Sigmoid colon (tissue), 7 donors: Measurements from ENCODE around the gene MTURN. TPM values are rescaled to one million over a fixed set of nuclear protein-coding genes. Genes with fewer than 3 reads are reported as not detected.

ENCODE experiments used
- DNase-seq: peaks from one replicate; pipeline ENCODE4 v3.0.0-alpha.2; 2019
- H3K27ac ChIP-seq, 4 donors: fragments of 200-600 bp; sonication (generic); one replicate each; pipeline ENCODE4 v1.5.1; 2016 to 2019; ENCODE audit warnings: mild to moderate bottlenecking in 1 of 4
- H3K27me3 ChIP-seq, 3 donors: fragments of 200-600 bp; sonication (generic); one replicate each; pipeline ENCODE4 v1.5.1; 2019; ENCODE audit warnings: mild to moderate bottlenecking in 1 of 3
- H3K36me3 ChIP-seq, 4 donors: fragments of 200-600 bp; sonication (generic); one replicate each; pipeline ENCODE4 v1.5.1; 2016 to 2019
- H3K4me1 ChIP-seq, 4 donors: fragments of 200-600 bp; sonication (generic); one replicate each; pipeline ENCODE4 v1.5.1; 2017 to 2019
- H3K4me3 ChIP-seq, 4 donors: fragments of 200-600 bp; sonication (generic); one replicate each; pipeline ENCODE4 v1.5.1; 2017 to 2019; ENCODE audit warnings: mild to moderate bottlenecking in 2 of 4, moderate library complexity in 1 of 4
- H3K9me3 ChIP-seq, 4 donors: fragments of 200-600 bp in 3 of 4; sonication (generic) in 3 of 4; one replicate each; pipeline versions ENCODE4 v1.5.1 to v1.6.1; 2013 to 2019
- EP300 ChIP-seq, 4 donors: sonication (generic); formaldehyde crosslinking; IDR thresholded peaks; one replicate each; pipeline ENCODE4 v1.6.1; 2017; ENCODE audit warnings: antibody characterized with exemption in 4 of 4
- POLR2A ChIP-seq, 2 donors: fragments of 450-650 bp; IDR thresholded peaks; one replicate each; pipeline ENCODE4 v1.6.1; 2016; ENCODE audit warnings: antibody characterized with exemption in 2 of 2, mild to moderate bottlenecking in 2 of 2, moderate library complexity in 2 of 2
- POLR2AphosphoS5 ChIP-seq, 4 donors: sonication (generic); formaldehyde crosslinking; IDR thresholded peaks; one replicate each; pipeline ENCODE4 v1.6.1; 2017; ENCODE audit warnings: antibody characterized with exemption in 4 of 4
- WGBS, 2 donors: extraction: QIAGEN DNeasy Blood & Tissue Kit; methylation state at CpG; one replicate each; pipeline ENCODE4 v1.1.7; 2013; 5-methylcytosine and 5-hydroxymethylcytosine counted together
- intact Hi-C: fragments of 100-400 bp; cut with DNase I; formaldehyde crosslinking; loops from one replicate; pipeline ENCODE4 v1.15.1; 2023
- polyA plus RNA-seq, 3 donors: library from polyadenylated mRNA; stranded (reverse); fragments of 200-250 nt; gene quantifications; one replicate each; pipeline ENCODE4 v1.2.3, GENCODE V29; 2013
- total RNA-seq, 4 donors: library from RNA; depleted of rRNA; stranded (reverse); fragments of >200 nt; gene quantifications; one replicate each; pipeline ENCODE4 v1.1.0, GENCODE V29; 2016
- TF ChIP-seq, protein P1 (sequence below), 4 experiments: fragments of 450-650 bp in 3 of 4; fragments of 200-600 bp in 1 of 4; IDR thresholded peaks; one replicate each; pipeline ENCODE4 v1.5.1; 2016 to 2019; ENCODE audit warnings: antibody characterized with exemption in 4 of 4, mild to moderate bottlenecking in 3 of 4, moderate library complexity in 2 of 4
- donor health status: healthy with polysubstance abuse.
- donor health status: Bipolar disorder and iron deficiency.
- donor health status: healthy.

The MTURN gene
- total and polyA plus RNA-seq, 7 donors, result 7.2 to 102 (median 75.9) TPM

DNA sequence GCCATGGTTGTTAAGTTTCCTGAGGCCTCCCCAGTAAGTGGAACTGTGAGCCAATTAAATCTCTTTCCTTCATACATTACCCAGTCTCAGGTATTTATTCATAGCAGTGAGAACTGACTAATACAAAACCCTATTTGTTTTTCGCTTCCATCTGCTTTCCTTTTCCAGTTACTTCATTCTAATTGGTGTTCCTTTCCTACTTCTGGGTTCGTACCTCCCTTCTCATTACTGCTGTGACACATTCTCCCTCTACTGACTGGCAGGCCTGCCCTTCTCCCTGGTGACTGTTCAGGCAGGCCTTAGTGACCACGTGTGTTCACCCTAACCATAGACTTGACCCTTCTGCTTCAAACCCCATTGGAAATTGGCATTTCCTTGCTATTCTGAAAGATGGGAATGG, 37.7 kb downstream of the MTURN start:
- Histone ChIP-seq H3K4me3 (no peak overlapping the region), H3K27ac (peak overlapping the region; percentile 76 to 87 (median 80)), H3K4me1 (peaks cover 0 to 45% (median 37%) of the 10 kb centered on the region in 4 donors), H3K27me3 (no peaks in the 10 kb centered on the region), H3K36me3 (no peaks in the 10 kb centered on the region), H3K9me3 (no peaks in the 10 kb centered on the region)
- no peak for DNase-seq
- TF ChIP-seq, protein P1, sequence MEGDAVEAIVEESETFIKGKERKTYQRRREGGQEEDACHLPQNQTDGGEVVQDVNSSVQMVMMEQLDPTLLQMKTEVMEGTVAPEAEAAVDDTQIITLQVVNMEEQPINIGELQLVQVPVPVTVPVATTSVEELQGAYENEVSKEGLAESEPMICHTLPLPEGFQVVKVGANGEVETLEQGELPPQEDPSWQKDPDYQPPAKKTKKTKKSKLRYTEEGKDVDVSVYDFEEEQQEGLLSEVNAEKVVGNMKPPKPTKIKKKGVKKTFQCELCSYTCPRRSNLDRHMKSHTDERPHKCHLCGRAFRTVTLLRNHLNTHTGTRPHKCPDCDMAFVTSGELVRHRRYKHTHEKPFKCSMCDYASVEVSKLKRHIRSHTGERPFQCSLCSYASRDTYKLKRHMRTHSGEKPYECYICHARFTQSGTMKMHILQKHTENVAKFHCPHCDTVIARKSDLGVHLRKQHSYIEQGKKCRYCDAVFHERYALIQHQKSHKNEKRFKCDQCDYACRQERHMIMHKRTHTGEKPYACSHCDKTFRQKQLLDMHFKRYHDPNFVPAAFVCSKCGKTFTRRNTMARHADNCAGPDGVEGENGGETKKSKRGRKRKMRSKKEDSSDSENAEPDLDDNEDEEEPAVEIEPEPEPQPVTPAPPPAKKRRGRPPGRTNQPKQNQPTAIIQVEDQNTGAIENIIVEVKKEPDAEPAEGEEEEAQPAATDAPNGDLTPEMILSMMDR (IDR thresholded peaks at IDR 0.05), result no peak
- no peak for TF ChIP-seq POLR2A (IDR thresholded peaks at IDR 0.05)
- TF ChIP-seq POLR2AphosphoS5 (IDR thresholded peaks at IDR 0.05), result no peak
- no peak for TF ChIP-seq EP300 (IDR thresholded peaks at IDR 0.05)
- intact Hi-C loops, result loop anchor here (5.0 kb wide), 1 partner anchor 110 kb away; the partner anchor contains the start of gene ZNRF2
- 81 to 82% methylated on average over 3 of the region's 3 CpGs for WGBS, 2 donors

DNA sequence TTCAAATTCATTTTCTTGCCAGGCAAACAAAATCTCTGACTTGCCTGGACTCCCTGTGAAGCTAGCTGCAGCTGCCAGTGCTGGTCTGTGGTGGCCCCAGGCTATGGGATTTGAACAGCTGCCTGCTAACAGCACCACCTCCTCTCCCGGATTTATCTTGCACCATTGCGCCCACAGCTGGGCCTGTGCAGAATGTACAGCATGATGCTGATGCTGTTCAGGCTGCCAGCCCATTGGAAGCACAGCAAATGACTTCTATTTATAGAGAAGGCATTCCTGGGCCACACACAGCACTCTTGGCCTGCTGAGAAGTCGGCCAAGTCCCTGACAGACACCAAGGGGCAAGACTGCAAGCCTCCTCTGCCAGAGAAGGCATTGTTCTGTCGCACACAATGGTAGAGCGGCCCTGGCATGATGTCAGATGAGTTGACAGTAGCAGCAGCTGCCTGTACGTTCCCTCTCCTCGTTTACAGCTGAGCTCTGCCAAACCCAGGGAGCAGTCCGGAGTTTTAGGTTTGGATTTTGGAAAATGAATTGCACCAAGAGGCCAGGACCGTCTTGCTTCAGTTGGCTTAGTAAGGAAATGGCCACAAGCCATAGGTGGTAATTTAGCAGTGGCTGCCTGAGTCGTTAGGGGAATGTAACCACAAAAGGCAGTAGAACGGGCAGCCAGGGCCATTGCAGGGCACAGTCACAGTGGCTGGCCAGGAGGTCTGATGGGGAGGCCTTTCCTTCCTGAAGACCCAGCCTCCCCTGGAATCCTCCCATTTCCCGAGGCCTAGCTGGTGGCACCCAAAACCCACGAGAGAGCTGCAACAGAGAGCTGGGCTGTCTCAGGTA, 38.5 kb downstream of the MTURN start:
- H3K27ac ChIP-seq, result peak overlapping the region; percentile 76 to 87 (median 80)
- H3K27me3 ChIP-seq, result no peaks in the 10 kb centered on the region
- intact Hi-C loops, result loop anchor here (5.0 kb wide), 1 partner anchor 109 kb away; the partner anchor contains the start of gene ZNRF2
- TF ChIP-seq POLR2AphosphoS5 (IDR thresholded peaks at IDR 0.05) (peak in 3 of 4 donors; percentile 45 to 65 (median 62)), POLR2A (IDR thresholded peaks at IDR 0.05) (no peak)
- WGBS, 2 donors, result 73% methylated on average over 13 of the region's 13 CpGs
- peaks cover 0 to 45% (median 37%) of the 10 kb centered on the region in 4 donors for H3K4me1 ChIP-seq
- peak; percentile 93 for DNase-seq
- no peaks in the 10 kb centered on the region for H3K36me3 ChIP-seq
- peak overlapping the region in 1 of 4 donors; percentile 3 for H3K4me3 ChIP-seq
- H3K9me3 ChIP-seq, result no peaks in the 10 kb centered on the region

DNA sequence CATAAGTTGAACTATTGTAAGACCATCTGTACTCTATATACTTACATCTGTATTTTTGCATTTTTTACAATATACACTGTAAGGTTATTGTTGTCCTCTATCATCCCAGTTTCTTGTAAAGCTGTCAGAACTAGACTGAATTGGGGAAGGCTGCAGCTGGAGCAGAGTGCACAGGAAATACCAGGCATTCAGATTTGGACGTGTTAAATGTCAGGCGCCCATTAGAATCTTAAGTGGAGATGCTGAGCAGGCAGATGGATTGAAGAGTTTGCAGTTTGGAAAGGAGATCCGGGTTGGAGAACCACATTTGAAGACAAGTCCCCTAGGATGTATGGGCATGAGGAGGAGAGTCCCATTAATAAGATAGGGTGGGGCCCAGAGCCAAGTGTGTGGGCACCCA, 40.4 kb downstream of the MTURN start:
- Histone ChIP-seq H3K27me3 (no peaks in the 10 kb centered on the region), H3K9me3 (no peaks in the 10 kb centered on the region), H3K36me3 (no peaks in the 10 kb centered on the region), H3K4me3 (no peak overlapping the region), H3K27ac (peak overlapping the region in 1 of 4 donors; percentile 83), H3K4me1 (peaks cover 0 to 56% (median 48%) of the 10 kb centered on the region in 4 donors)
- WGBS, 2 donors, result 40 to 58% methylated on average over 3 of the region's 3 CpGs
- intact Hi-C loops, result no loop called here
- DNase-seq, result no peak
- TF ChIP-seq, protein P1 (IDR thresholded peaks at IDR 0.05), result no peak
- no peak for TF ChIP-seq POLR2A (IDR thresholded peaks at IDR 0.05)
- TF ChIP-seq POLR2AphosphoS5 (IDR thresholded peaks at IDR 0.05), result no peak
- TF ChIP-seq EP300 (IDR thresholded peaks at IDR 0.05), result no peak

DNA sequence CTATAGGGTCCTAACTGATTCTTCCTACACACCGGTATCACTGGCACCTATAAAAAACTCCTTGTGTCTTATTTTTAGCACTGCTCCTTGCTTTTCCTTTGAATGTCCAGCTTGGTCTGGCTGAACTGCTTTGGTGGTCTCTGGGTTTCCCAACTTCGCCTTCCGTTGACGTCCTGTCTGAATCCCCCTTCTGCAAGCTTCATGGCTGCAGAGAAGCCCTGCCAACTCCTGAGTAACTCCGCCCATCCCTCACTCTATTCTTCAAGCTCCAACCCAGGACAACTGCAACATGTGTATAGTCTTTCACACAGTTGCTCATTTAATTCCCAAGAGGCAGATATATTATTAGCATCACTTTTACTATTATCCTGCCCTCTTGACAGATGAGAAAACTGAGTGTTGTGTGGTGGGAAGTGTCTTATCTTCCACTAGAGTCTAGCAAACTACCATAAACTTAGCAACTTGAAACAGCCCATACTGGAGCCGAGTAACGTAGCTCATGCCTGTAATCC, 40.9 kb downstream of the MTURN start:
- 90 to 95% methylated on average over 7 of the region's 7 CpGs for WGBS, 2 donors
- Histone ChIP-seq H3K4me1 (peaks cover 0 to 56% (median 49%) of the 10 kb centered on the region in 4 donors), H3K9me3 (no peaks in the 10 kb centered on the region), H3K27ac (peak overlapping the region in 1 of 4 donors; percentile 24), H3K36me3 (no peaks in the 10 kb centered on the region), H3K4me3 (no peak overlapping the region), H3K27me3 (no peaks in the 10 kb centered on the region)
- intact Hi-C loops, result no loop called here
- DNase-seq, result no peak
- TF ChIP-seq, protein P1 (IDR thresholded peaks at IDR 0.05), result no peak
- no peak for TF ChIP-seq EP300 (IDR thresholded peaks at IDR 0.05)
- no peak for TF ChIP-seq POLR2A (IDR thresholded peaks at IDR 0.05)
- no peak for TF ChIP-seq POLR2AphosphoS5 (IDR thresholded peaks at IDR 0.05)

DNA sequence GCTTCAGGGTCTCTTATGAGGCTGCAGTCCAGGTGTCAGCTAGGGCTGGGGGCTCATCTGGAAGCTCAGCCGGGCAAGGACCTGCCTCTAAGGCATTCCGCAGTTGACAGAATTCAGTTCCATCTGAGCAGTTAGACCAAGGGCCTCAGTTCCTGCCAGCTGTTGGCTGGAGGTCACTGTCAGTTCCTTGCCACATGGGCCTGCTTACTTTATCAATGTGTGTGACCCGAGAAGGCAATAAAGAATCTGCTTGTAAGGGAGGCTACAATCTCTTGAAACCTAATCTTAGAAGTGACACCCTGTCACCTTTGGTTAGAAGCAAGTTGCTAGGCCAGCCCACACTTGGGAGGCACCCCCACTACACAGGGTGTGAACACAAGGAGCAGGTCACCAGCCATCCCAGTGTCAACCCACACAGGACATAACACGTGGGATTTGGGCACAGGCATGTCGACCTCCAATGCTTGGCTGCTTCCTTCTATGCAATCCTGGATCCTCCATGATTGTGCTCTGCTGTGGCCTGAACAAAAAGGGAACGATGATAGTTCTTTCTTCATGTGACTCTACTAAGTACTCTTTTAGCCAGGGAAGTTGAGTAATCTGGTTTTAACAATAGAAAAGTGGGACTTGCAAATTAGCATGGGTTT, 41.8 kb downstream of the MTURN start:
- Histone ChIP-seq H3K27ac (peak overlapping the region in 1 of 4 donors; percentile 24), H3K4me3 (no peak overlapping the region), H3K4me1 (peaks cover 0 to 59% (median 54%) of the 10 kb centered on the region in 4 donors), H3K36me3 (no peaks in the 10 kb centered on the region), H3K27me3 (no peaks in the 10 kb centered on the region), H3K9me3 (no peaks in the 10 kb centered on the region)
- WGBS, 2 donors, result 71 to 73% methylated on average over 6 of the region's 6 CpGs
- no peak for TF ChIP-seq EP300 (IDR thresholded peaks at IDR 0.05)
- no peak for TF ChIP-seq POLR2A (IDR thresholded peaks at IDR 0.05)
- TF ChIP-seq, protein P1 (IDR thresholded peaks at IDR 0.05), result no peak
- no peak for TF ChIP-seq POLR2AphosphoS5 (IDR thresholded peaks at IDR 0.05)
- no peak for DNase-seq
- intact Hi-C loops, result no loop called here
